BJ (cell line): ENCODE measurements around the gene PLEKHF1. TPM values are rescaled to one million over a fixed set of nuclear protein-coding genes. Genes with fewer than 3 reads are reported as not detected.

Experiments used
- CTCF ChIA-PET: fragments of 350-600 bp; formaldehyde crosslinking; extraction: SDS; loops from one replicate; lab custom pipeline; 2021; ENCODE audit warnings: antibody characterized with exemption, inconsistent platforms; lab: Yijun Ruan, JAX
- POLR2A ChIA-PET: fragments of 300-600 bp; sonication (Branson Sonifier 250); formaldehyde crosslinking; extraction: SDS; loops from one replicate; lab custom pipeline; 2021; ENCODE audit warnings: antibody characterized with exemption; lab: Charles Lee
- DNase-seq: peaks from one replicate; pipeline ENCODE4 v3.0.0-alpha.2; 2011; ENCODE audit warnings: low read depth
- H3K27me3 ChIP-seq: 2 replicates; pipeline ENCODE4 v1.6.0; 2011; ENCODE audit warnings: low read length; ENCODE audit not compliant: control insufficient read depth, insufficient read depth
- H3K36me3 ChIP-seq: 2 replicates; pipeline ENCODE4 v1.5.1; 2011; ENCODE audit warnings: low read length; ENCODE audit not compliant: control insufficient read depth, insufficient read depth
- H3K4me3 ChIP-seq: 2 replicates; pipeline ENCODE4 v1.5.1; 2011; ENCODE audit warnings: low read depth, mild to moderate bottlenecking, control low read depth, low read length
- CTCF ChIP-seq: IDR thresholded peaks from 2 replicates; pipeline ENCODE4 v1.5.1; 2011; ENCODE audit warnings: low read depth, mild to moderate bottlenecking, control low read depth, inconsistent platforms, low read length, moderate library complexity; ENCODE audit not compliant: insufficient read depth
- polyA plus RNA-seq: library from polyadenylated mRNA; depleted of rRNA; stranded (reverse); fragments of >200 nt; gene quantifications from 2 replicates; pipeline ENCODE4 v1.2.3, GENCODE V29; 2011

Gene PLEKHF1
- polyA plus RNA-seq, 1 experiment, result 8.7 TPM

GRCh38 chr19:29663861-29664752 is 1.2 kb upstream of the PLEKHF1 start:
- no peaks in the 10 kb centered on the region; the same call in 1 of the 2 replicates for H3K36me3 ChIP-seq
- H3K27me3 ChIP-seq, result no peaks in the 10 kb centered on the region
- CTCF ChIA-PET, result interaction anchor here (0.5 to 10.1 kb wide), 7 partner anchors 30 to 937 kb away, joined by 3 to 62 read pairs (median 5); partner anchors contain the start of gene POP4
- no peak for DNase-seq
- TF ChIP-seq CTCF, result no peak
- no peak overlapping the region for H3K4me3 ChIP-seq
- POLR2A ChIA-PET, result no interaction called here

GRCh38 chr19:29664753-29665214 is 477 bp upstream of the PLEKHF1 start:
- H3K4me3 ChIP-seq, result peak overlapping the region; percentile 82
- ChIA-PET CTCF (interaction anchor here (0.5 to 10.1 kb wide), 5 partner anchors 29 to 938 kb away, joined by 3 to 62 read pairs (median 3); no protein-coding TSS in a partner anchor), POLR2A (no interaction called here)
- H3K27me3 ChIP-seq, result no peaks in the 10 kb centered on the region
- DNase-seq, result no peak
- TF ChIP-seq CTCF, result no peak
- H3K36me3 ChIP-seq, result no peaks in the 10 kb centered on the region; the same call in 1 of the 2 replicates

GRCh38 chr19:29665826-29666577 is 741 bp downstream of the PLEKHF1 start:
- no peaks in the 10 kb centered on the region; the same call in 1 of the 2 replicates for H3K36me3 ChIP-seq
- TF ChIP-seq CTCF, result no peak
- DNase-seq, result no peak
- H3K4me3 ChIP-seq, result peak overlapping the region; percentile 82
- H3K27me3 ChIP-seq, result no peaks in the 10 kb centered on the region
- ChIA-PET POLR2A (no interaction called here), CTCF (interaction anchor here (0.6 to 10.1 kb wide), 9 partner anchors 13 to 64 kb away, joined by 3 to 62 read pairs (median 5); partner anchors contain the start of genes C19orf12 and POP4)

- ChIA-PET POLR2A (no interaction called here), CTCF (interaction anchor here (0.6 to 10.1 kb wide), 6 partner anchors 13 to 64 kb away, joined by 3 to 62 read pairs (median 6); partner anchors contain the start of genes C19orf12 and POP4)
- no peak for TF ChIP-seq CTCF
- Histone ChIP-seq H3K4me3 (peak overlapping the region; percentile 82), H3K36me3 (no peaks in the 10 kb centered on the region; the same call in 1 of the 2 replicates), H3K27me3 (no peaks in the 10 kb centered on the region)
- no peak for DNase-seq
Measured at GRCh38 chr19:29666578-29667386, 1.5 kb downstream of the PLEKHF1 start.
